ENCODE data around the gene ZNF750. TPM values are rescaled to one million over a fixed set of nuclear protein-coding genes. Genes with fewer than 3 reads are reported as not detected.

The ZNF750 gene
- total and polyA plus RNA-seq, 10 of the 15 experiments (the other 5 are each of a cell fraction or from before 2014, with no cell fraction given): 0.06 TPM; not detected in 9

- TF ChIP-seq FOXM1 (IDR thresholded peaks at IDR 0.05; ENCODE audit: low read depth, low read length) (no peak), CEBPZ (IDR thresholded peaks at IDR 0.05; ENCODE audit: low read depth, low read length) (no peak), CBX5 (IDR thresholded peaks at IDR 0.05; ENCODE audit: low read depth) (no peak), CUX1 (IDR thresholded peaks at IDR 0.05; ENCODE audit: insufficient replicate concordance, low read depth, low read length) (no peak), ZZZ3 (IDR thresholded peaks at IDR 0.05; ENCODE audit: control insufficient read depth, insufficient read length, low read depth) (no peak), STAT3 (IDR thresholded peaks at IDR 0.05; ENCODE audit: low read depth, low read length) (no peak), NBN (IDR thresholded peaks at IDR 0.05) (no peak)
- TF ChIP-seq, protein P1, sequence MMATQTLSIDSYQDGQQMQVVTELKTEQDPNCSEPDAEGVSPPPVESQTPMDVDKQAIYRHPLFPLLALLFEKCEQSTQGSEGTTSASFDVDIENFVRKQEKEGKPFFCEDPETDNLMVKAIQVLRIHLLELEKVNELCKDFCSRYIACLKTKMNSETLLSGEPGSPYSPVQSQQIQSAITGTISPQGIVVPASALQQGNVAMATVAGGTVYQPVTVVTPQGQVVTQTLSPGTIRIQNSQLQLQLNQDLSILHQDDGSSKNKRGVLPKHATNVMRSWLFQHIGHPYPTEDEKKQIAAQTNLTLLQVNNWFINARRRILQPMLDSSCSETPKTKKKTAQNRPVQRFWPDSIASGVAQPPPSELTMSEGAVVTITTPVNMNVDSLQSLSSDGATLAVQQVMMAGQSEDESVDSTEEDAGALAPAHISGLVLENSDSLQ (IDR thresholded peaks at IDR 0.05): no peak
These were observed 26.9 kb upstream of the ZNF750 start (continued) for GRCh38 chr17:82866590-82867191.
